ENCODE data around the gene PITPNM3. TPM values are rescaled to one million over a fixed set of nuclear protein-coding genes. Genes with fewer than 3 reads are reported as not detected.

PITPNM3 gene
- total RNA-seq, 3 donors from 2014 or later: 12.2 to 15.9 (median 15.6) TPM

DNA sequence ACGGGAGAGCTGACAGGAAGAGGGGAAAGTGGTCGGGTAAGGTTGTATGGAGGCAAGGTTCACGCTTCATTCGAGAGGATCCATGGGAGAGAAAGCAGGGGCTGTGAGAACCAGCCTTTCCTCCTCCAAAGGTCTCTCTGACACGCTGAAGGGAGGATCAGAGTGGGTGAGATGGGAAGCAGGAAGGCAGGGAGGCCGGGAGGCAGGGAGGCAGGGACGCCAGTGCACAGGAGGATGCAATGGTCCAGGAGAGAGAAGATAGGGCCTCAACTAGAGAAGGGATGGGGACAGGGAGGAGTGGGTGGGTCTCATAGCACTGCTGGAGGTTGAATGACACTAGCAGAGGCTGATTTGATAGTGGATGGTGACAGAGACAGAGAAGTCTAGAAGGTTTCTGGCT lies 58.0 kb downstream of the PITPNM3 start:
- Histone ChIP-seq H3K36me3 (ENCODE audit: low read depth) (no peaks in the 10 kb centered on the region), H3K9me3 (no peaks in the 10 kb centered on the region), H3K4me1 (ENCODE audit: low read depth) (peaks cover 13% of the 10 kb centered on the region), H3K4me3 (no peak overlapping the region)
- intact Hi-C loops (cut with DNase I, micrococcal nuclease): no loop called here
- no peak for DNase-seq
- no peak for TF ChIP-seq CTCF (IDR thresholded peaks at IDR 0.05)
- no peak for ATAC-seq

GRCh38 chr17:6497496-6498221 lies 58.7 kb downstream of the PITPNM3 start:
- ATAC-seq (no peak), DNase-seq (no peak)
- intact Hi-C loops (cut with DNase I, micrococcal nuclease): no loop called here

GRCh38 chr17:6496640-6497441 lies 59.5 kb downstream of the PITPNM3 start:
- Histone ChIP-seq H3K4me1 (ENCODE audit: low read depth) (peaks cover 13% of the 10 kb centered on the region), H3K4me3 (no peak overlapping the region), H3K9me3 (no peaks in the 10 kb centered on the region), H3K36me3 (ENCODE audit: low read depth) (no peaks in the 10 kb centered on the region)
- intact Hi-C loops (cut with DNase I, micrococcal nuclease): no loop called here
- no peak for DNase-seq
- ATAC-seq: no peak
- TF ChIP-seq CTCF (IDR thresholded peaks at IDR 0.05): no peak

More at GRCh38 chr17:6497496-6498221, 58.7 kb downstream of the PITPNM3 start:
- Histone ChIP-seq H3K4me3 (no peak overlapping the region), H3K36me3 (ENCODE audit: low read depth) (no peaks in the 10 kb centered on the region), H3K9me3 (no peaks in the 10 kb centered on the region), H3K4me1 (ENCODE audit: low read depth) (peaks cover 13% of the 10 kb centered on the region)
- no peak for TF ChIP-seq CTCF (IDR thresholded peaks at IDR 0.05)

DNA sequence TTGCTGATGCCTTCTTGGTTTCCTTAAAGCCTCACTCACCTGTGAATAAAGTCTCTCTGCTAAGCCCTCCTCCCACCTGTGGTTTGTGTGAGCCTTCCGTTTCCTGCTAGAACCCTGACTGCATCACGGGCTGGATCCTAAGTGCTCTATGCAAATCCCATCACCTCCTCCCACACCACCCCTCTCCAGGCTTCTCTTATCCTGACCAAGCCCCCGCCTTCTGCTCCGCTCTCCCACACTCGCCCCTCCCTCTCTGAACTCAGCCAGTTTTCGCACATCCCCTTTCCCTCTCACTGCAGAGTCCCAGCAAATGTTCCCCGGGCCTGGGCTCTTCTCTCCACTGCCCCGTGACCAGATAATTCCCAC lies 60.3 kb downstream of the PITPNM3 start:
- TF ChIP-seq CTCF (IDR thresholded peaks at IDR 0.05): no peak
- H3K9me3 ChIP-seq: no peaks in the 10 kb centered on the region
- H3K4me3 ChIP-seq: no peak overlapping the region
- H3K36me3 ChIP-seq (ENCODE audit: low read depth): no peaks in the 10 kb centered on the region
- no peak for ATAC-seq
- intact Hi-C loops (cut with DNase I, micrococcal nuclease): no loop called here
- H3K4me1 ChIP-seq (ENCODE audit: low read depth): peaks cover 13% of the 10 kb centered on the region
- peak in 1 of 3 donors; percentile 15 for DNase-seq

- ATAC-seq: no peak
- no peak for TF ChIP-seq CTCF (IDR thresholded peaks at IDR 0.05)
- no peak overlapping the region for H3K4me3 ChIP-seq
- H3K9me3 ChIP-seq: no peaks in the 10 kb centered on the region
- intact Hi-C loops (cut with DNase I, micrococcal nuclease): no loop called here
- H3K4me1 ChIP-seq (ENCODE audit: low read depth): peaks cover 13% of the 10 kb centered on the region
- peak in 1 of 3 donors; percentile 34 for DNase-seq
- H3K36me3 ChIP-seq (ENCODE audit: low read depth): no peaks in the 10 kb centered on the region
These were observed 60.8 kb downstream of the PITPNM3 start for GRCh38 chr17:6495450-6496115.
